GM21723 (cell line): Measurements from ENCODE around the gene NKAIN2.
"Not testable (repeated sequence)": the region's sequence is repeated elsewhere in the genome, so short reads cannot be mapped to it uniquely, and the experiment has no call there.

Experiments
- ATAC-seq: cut with Tn5 transposase; IDR thresholded peaks from one replicate; pipeline ENCODE4 v1.9.1; 2021; ENCODE audit warnings: mild to moderate bottlenecking, moderate library complexity; ENCODE audit not compliant: unreplicated experiment

NKAIN2 gene

DNA sequence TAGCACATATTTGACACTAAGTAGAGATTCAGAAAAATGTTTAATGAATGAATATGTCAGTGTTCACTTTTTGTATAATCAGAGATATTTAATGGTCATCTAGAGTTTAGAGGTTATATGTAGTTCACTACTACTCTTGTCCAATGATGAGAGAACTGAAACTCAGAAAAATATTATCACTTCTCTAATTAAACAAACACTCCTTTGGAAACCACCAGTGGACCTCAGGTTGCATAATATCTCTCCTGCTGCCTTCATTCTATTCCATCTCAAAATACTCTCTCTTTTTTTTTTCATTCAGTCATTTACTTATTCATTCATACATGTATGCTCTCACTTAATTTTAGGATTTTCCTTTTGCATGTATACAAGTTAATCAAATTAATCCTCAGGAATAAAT is 735.4 kb downstream of the NKAIN2 start:
- ATAC-seq: no peak

DNA sequence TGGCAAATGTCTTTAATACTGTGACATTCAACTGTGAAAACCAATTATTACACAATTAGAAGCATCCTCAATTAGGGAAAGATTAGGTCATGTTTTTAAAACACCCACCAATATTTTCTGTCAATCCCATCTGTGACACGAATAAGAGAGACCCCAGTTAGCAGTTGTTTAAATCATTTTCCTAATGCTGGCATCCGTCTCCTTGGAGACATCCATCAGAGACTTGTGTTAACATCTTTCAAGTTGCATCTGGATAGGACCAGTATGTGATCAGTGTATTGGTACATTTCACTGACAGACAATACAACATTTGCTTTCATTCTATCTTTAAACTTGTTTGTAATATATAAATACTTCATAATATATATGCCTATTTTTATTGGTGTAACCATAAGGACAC is 737.9 kb downstream of the NKAIN2 start:
- ATAC-seq: no peak

GRCh38 chr6:124546601-124547000 is 742.9 kb downstream of the NKAIN2 start:
- ATAC-seq: no peak

- no peak for ATAC-seq
Observed at GRCh38 chr6:124551711-124552233, 748.1 kb downstream of the NKAIN2 start.

DNA sequence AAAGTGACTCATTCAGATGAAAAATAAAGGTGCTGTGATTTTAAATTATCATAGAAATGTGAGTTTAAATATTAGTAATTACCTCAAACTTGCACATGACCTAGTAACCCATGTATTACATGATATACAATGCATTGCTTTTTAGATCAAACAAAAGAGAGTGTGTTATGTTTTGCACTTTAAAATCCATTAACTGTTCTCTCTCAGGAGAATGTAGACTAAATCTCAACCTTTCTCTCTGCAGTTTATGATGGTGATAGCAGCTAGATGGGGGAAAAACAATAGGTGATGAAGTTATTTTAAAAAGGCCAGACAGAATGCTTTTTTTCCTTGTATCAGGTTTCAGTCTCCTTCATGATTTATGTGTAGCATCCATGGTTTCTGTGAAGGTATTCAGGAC is 754.2 kb downstream of the NKAIN2 start:
- no peak for ATAC-seq

GRCh38 chr6:124560078-124560477 is 756.4 kb downstream of the NKAIN2 start:
- not testable (repeated sequence) for ATAC-seq

- no peak for ATAC-seq
Observed at GRCh38 chr6:124560873-124561567, 757.4 kb downstream of the NKAIN2 start.

DNA sequence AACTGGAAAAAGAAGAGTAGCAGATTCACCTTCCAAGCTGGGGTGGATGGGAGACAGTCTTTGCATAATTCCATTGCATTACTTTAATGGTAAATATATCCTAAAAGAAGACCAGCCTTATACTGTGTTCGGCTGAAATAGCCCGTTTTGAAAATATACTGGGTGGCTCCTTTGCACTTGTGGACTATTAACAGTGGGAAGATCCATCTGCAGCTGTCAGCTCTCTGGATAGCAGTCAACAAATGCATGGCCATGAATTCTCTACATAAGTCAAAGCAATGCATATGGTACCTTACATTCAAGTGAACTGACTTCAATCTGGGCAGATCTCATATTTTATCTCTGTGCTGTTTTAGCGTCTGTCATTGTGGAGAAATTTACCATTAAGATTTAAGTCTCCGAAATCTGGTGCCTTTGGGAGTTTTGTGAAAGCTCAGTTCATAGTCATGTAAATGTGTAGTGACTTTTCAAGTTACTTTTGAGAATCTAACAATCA is 758.0 kb downstream of the NKAIN2 start:
- ATAC-seq: no peak

DNA sequence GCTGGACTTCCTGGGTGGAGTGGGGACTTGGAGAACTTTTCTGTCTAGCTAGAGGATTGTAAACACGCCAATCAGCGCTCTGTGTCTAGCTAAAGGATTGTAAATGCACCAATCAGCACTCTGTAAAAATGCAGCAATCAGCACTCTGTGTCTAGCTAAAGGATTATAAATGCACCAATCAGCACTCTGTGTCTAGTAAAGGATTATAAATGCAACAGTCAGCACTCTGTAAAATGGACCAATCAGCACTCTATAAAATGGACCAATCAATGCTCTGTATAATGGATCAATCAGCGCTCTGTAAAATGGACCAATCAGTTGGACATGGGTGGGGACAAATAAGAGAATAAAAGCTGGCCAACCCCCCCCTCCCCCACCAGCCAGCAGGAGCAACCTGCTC is 760.5 kb downstream of the NKAIN2 start:
- ATAC-seq: not testable (repeated sequence)

DNA sequence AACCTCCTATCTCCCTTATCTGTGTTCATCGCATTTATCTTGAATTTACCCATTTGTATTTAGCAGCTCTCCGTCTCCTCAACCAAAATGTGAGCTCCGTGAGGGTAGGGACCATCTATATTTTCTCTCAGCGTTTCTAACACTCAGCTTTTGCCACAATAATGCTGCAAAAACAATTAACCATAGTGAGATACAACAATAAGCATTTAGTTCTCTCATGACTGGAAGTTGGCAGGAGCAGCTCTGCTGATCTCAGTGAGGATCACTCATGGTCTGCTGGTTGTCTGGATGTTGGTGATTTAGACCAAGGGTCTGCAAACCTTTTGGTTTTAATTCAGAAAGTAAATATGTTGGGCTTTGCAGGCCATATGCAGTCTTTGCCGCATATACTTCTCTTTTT is 763.7 kb downstream of the NKAIN2 start:
- ATAC-seq: no peak

- no peak for ATAC-seq
Observed at GRCh38 chr6:124573953-124574352, 770.3 kb downstream of the NKAIN2 start.

- no peak for ATAC-seq
Observed at GRCh38 chr6:124577734-124578281, 774.1 kb downstream of the NKAIN2 start.

DNA sequence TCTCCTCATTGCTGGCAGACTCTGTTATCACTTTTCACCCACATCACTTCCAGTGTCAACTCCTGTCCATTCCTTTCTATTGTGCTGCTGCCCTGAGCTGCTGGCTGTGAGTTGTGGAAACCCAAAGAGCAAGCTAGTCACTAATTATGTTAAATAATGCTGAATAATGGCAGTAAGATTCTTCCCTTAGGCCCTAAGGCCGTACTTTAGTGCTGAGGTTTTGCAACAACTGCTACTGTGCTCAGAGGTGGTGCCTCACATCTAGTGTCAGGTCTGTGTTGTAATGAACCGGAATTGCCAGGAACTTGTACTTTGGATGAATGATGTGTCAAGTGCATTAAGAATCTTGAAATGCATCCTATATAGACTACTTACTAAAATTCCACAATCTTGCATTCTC is 786.3 kb downstream of the NKAIN2 start:
- no peak for ATAC-seq

DNA sequence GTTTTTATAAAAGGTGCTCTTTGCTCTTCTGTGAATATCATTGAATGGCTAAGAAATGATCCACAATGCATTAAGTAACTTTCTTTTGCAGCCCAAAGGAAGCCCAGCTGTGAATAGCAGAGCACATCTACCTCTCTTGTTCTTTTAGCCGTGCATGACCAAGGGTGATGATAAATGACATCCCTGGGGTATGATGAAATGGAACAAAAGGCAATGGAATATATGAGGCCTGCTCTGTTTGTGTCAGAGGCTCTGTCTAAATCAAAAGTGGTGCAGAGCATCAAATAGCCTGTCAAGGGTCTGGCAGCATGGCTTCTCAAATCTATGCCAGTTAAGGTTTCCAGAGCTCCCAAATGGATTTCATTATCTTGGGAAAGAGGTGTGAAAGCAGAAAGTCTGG is 796.0 kb downstream of the NKAIN2 start:
- no peak for ATAC-seq

DNA sequence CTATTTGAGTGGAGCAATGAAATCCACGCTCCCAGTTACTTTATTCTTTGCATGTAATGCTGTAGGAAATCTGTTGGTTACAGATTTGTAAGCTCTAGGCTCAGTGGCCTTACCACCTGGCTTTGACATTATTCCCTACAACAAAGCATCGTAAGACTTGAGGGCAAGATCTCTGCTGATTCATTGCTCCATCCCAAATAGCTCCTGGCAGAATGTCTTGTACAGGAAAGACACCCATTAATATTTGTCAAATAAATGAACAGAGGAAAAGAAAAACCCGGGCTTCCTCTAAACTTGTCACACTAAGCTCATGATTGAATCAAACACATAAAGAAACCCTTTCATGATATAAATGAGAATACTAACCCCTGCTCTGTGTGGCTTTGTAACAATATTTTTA is 801.1 kb downstream of the NKAIN2 start:
- ATAC-seq: no peak

DNA sequence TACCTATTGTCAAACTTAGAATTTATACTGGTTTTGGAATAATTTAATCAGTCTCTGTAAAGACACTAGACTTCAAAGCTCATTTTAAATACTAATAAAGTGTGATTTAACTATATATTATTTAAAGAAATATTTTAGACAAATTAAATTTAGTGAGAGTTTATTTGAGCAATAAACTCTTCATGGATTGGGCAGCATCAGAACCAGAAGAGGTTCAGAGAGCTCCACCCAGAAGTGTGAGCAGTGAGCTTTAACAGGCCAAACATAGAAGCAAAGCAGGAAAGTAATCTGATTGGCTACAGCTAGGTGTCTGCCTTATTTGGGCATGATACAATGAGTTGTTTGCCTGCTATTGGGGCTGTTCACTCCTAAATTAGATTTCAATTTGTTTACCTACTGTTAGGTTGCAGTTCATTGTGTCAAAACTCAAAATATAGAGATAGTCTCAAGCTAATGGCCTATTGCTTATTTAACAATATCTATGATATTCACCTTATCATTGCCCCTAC is 803.5 kb downstream of the NKAIN2 start:
- ATAC-seq: no peak

DNA sequence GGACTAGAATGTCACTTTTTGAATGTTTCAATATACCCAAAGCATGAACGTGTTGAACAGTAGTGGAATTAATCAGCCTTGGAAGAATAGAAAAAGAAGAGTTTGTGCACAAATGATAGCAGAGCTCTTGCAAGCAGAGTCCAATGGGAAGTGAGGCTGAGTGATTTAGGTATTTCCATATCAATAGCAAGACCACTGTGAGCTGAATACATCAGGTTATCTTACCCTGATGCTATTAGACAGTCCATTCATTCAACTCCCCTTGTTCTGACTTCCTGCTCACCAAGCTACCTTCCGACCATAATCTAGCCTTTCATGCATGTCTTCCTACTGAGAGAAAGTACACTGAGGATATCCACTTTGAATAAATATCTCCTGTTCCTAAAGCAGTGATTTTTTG is 809.4 kb downstream of the NKAIN2 start:
- ATAC-seq: no peak

GRCh38 chr6:124622351-124622750 is 818.7 kb downstream of the NKAIN2 start:
- ATAC-seq: no peak

- no peak for ATAC-seq
Observed at GRCh38 chr6:124633655-124634054, 830.0 kb downstream of the NKAIN2 start.

GRCh38 chr6:124640432-124640831 is 836.8 kb downstream of the NKAIN2 start:
- no peak for ATAC-seq

DNA sequence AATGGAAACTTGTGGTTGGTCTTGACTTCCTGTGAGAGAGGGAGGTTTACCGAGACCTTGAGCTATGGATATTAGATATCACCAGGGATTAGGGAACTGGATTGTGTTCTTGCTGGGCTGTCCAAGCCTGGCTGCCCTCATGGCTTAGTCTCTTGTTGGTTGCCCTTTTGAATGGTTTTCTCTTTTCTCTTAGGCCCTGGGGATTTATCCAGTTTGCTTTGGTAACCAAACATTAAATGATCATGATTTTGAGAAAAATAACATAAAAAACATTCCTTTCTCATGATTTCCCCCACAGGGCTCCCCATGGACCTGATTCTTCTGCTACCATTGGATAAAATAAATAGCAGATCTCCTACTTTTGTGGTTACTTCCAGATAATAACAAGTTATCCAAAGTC is 852.2 kb downstream of the NKAIN2 start:
- no peak for ATAC-seq

- no peak for ATAC-seq
Observed at GRCh38 chr6:124658053-124658452, 854.4 kb downstream of the NKAIN2 start.
